Fibroblast of skin of scalp (primary cell): ENCODE data around the gene AAK1.
"Not testable (repeated sequence)": the region's sequence is repeated elsewhere in the genome, so short reads cannot be mapped to it uniquely, and the experiment has no call there.

Experiments used
- DNase-seq: peaks from one replicate; pipeline ENCODE4 v3.0.0-alpha.2; 2013

Gene AAK1

DNA sequence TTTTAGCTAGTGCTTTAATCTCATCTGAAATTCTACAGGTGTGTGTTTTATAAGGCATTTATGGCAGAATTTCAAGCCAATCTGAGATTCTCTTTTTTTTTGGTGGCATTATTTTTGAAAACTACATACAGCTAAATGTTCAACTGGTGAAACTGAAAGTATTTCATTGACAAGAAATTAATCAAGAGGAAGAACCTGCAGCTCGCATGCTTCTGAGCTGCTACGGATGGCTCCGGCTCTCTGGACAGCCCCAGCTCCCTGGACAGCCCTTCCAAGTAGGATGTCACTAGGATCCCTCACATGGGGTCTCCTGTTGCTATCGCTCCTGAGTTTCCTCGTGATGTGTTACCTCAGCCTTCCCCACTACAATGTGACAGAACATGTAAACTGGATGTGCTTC is 46.4 kb downstream of the AAK1 start:
- DNase-seq: no peak

DNA sequence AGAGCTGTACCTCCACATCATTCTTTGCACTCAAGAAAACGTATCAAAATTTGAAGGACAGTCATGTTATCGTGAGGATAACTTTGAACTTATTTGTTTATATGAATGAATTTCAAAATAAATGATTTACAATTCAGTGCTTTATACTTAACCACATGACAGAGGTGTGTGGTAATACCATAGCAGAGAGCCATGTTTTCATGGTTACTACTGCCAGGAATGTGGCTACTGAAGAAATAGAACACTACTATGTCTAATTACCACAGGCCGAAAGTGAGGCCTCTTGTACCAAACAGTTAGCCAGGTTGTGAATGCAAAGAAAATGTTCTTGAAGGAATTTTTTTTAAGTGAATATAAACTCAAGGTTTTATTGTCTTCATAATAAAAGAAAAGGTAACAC is 49.2 kb downstream of the AAK1 start:
- no peak for DNase-seq

DNA sequence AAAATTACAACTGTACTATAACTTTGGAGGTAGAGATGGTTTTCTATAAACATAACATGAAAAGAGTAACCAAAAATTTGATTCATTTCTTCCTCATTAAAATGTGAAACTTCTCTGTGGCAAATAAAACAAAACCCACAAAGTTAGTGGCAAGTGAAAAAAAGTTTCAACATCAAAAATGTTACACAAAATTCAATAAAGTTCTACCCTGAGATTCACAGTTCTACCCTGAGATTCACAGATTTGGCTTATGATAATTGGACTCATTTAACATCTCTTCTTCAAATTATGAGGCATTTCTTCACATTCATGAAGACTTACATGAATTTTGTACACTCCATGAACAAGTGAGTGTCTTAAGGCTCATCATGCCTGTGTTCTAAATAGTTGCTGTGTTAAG is 51.0 kb downstream of the AAK1 start:
- DNase-seq: no peak

DNA sequence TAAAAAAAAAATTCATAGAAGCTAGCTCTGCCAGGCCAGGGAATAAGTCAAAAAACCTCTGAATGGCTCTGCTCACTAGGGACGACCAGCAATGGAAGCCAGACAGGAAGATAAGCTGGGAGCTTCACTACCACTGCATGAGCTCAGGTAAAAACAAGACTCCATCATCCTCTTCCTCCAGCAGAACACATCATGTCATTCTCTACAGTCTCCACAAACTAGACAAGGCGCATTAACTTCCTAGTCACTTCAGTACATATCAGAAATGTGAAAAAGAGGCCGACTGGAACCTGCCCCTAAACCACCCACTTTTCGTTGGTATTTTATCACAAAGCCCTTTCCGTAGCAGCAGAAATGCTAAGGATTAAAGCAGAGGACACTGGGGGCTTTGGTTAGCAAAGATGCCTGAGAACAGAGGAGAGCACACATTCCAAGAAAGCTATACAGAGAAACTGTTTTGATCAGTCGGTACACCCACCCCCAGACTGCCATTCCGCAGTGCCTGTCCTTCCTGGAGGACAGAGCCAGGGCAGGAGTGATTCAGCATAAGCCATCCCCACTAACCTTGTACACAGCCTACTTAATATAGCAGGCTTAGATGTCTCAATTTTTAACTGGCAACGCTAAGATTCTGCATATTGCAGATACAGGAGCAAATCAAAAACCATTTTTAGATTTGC is 53.4 kb downstream of the AAK1 start:
- no peak for DNase-seq

DNA sequence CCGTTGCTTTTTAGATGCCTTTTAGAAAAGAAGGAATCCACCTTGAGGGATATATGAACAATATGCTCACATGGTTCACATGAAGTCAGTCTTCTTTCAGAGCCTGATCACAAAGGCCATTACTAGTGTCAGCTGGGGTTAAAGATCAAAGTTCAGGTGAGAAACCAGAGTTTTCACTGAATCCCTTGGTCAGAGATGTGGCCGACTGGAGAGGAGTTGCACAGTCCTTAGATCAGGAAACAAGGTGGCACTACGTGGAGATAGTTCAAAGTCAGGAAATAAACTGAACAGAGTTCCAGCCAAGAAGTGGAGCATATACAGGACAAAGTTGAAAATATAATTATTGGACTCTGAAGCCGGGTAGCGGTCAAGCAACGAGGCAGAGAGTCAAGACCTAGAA is 54.6 kb downstream of the AAK1 start:
- no peak for DNase-seq

DNA sequence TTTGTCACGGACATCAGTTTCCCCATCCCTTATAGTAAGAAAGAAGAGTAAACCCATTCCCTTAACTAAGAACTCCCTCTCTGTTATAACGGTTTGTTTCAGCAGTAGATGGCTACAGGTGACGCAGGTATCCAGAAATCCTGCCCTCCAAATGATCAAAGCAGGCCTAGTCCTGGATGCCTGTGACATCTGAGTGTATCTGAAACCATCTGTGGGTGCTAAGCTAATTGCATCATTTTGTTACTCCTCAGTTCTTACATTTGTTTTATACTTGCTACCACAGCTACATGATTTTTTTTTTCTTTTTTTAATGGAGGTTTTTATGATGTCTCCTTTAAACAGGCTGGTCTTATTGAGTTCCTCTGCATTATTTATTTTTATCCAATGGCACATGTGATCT is 55.1 kb downstream of the AAK1 start:
- no peak for DNase-seq

DNA sequence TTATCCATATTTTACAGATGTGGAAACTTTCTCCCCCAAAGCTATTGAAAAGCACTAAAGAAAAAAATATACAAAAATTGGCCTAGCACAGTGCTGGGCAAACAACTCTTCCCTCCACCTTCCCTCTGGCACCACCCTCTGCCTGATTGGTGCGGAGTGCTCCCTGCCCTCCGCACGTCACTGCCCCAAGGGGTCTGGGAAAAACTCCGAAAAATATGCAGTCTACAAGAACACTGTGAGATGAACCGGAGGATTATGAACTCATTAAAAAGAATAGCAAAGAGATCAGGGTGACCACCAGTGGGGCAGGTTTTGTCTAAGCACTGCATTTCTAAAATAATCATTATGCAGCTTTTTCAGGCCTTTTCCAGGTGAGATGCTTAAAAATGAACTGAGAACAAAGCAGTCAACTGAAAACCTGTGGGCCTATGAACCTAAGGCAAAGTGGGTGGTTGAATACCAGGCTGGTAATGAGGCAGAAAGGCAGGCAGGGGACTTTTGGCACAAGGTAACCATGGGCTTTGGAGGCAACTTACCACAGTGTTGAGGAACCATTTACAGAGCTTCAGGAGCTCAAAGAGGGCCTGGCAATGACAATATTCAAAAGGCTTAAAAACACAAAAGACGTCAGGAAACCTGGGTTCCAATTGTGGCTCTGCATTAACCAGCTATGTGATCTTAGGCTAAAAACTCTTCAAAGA is 57.5 kb downstream of the AAK1 start:
- no peak for DNase-seq

DNA sequence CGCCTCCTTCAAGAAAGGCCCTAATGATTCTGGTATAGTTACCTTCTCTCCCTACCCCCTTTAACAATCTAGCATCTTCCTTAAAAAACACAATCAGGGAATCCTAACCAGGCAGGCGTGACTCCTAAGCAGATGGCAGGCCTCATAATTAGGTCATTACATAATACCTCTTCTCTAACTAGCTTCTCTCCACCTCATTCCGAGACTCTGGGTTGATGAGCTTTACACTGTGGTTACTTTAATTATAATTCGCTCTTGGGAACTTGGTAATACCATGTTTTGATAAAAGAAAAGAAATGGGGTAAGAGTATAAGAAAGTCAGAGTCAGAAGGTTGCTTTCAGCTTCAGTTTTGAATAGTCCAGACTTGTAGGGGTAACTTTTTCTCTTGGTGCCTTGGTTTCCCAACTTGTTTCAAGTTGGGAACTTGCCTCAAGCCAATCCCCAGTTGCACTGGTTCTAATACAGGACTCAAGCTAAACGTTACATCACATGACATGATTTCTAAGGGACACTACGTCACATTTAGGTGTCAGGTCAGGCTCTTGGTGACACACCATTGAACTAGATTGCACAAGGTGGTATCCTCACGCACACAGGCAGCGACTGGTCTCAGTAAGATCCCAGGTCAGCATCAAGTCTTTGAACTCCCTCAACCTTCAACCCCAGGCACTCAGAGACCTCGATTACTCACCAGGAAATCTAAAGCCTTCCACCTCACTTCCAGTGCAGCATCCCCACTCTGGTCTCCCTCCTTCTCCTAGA is 59.2 kb downstream of the AAK1 start:
- no peak for DNase-seq

DNA sequence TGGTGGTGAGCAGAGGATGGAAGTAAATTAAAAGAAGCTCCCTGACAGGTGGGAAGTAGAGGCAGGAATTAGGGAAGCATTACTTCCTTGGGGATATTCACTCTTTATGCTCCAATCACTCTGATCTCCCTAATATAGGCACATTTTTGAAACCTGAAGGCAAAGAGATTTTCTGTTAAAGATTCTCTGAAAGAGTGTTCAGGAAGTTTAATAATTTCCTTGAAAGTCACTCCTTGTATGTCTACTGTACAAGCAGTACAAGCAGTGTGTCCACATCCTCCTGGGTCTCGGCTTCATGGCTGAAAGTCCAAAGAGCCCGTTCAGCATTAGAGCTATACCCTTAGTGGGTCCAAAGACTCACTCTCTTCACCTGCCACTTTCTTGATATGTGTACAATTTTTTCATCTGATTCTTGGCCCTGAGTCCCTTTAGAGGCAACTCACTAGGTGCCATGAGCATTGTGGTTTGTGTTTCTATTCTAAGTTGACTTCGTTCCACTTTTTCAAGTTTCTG is 60.2 kb downstream of the AAK1 start:
- DNase-seq: no peak

DNA sequence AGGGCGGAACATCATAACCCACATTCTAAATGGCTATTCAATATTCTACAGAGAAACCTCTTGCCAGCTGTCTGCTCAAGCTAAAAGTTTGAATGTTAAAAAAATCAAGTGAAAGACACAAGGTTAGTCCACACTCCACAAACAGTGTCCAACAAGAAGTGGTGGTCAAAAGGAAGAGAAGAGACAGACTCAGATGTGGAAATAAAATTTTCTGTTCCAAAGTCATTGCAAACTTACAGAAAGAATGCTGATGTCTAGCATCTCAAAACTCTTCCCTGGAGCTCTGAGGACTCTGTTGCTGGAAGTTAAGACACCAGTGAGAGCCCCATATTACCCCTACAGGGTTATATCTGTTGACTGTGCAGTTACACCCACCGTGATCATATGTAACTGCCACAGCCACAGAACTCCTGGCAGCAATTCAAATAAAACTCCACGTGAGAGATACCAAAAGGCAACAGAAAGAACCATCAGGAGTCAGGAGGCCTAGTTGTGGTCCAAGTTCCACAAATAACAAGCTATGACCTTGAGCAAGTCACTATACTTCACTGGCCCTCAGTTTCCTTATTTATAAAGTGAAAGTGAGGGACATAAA is 60.9 kb downstream of the AAK1 start:
- peak; percentile 46 for DNase-seq

DNA sequence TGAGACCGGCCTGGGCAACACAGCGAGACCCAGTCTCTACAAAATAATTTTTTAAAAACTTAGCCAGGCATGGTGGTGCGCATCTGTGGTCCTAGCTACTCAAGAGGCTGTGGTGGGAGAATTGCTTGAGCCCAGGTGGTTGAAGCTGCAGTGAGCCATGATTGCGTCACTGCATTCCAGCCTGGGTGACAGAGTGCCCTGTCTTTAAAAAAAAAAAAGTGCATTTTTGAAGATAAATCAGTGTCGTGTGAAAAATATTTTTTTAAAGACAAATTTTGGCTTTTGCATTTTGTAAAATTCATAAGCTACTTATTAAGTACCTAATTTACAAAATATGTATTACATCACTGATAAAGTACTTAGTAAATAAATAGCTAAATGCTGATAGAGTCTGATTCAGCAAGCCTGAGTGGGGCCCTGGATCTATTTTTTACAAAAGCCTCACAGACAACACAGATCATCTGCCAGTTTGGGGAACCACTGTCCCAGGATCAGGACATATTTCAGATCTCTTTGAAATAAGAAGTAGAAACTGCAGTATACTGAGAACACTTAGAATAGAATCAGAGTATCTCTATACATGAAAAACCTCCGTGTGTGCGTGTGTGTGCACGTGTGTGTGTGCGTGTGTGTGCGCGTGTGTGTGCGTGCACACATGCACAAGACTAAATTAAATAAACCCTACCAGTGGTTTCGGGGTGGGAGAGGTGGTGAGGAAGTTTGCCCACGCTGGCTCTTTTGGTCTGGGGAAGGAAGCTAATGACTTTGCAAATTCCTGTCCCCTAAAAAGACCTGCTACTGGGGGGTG is 61.6 kb downstream of the AAK1 start:
- peak; percentile 53 for DNase-seq

DNA sequence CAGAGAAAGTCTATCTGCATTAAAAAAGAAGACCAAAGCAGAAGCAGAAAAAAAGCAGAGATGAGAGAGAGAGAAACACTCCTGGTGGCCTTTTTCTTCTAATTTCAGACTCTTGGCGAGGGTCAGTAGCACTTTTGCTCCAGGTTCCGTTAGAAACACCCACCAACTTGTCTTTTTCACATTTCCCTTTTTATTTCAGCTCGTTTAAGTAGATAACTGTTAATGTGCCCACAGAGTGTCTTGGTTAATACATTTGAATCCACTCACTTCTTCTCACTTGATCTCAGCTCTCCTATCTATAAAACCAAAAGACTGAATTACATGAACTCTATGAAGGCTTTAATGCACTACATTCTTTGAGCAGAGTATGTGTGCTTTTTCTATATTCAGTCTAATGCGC is 63.1 kb downstream of the AAK1 start:
- no peak for DNase-seq

DNA sequence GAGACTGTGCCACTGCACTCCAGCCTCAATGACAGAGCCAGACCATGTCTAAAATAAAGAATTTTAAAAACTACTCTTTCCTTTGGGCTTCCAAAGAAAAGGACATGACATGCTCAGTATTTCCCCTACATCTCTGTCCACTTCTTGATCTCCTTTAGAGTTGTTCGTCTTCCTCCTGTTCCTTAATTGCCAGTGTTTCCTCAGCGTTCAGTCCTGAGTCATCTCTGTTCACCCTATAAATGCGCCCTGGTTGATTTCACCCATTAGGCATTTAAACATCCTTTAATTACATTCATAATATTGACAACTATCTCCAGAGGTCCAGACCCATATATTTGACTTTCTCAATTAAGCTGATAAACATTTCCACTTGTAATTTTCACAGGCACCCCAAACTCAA is 64.0 kb downstream of the AAK1 start:
- DNase-seq: no peak

DNA sequence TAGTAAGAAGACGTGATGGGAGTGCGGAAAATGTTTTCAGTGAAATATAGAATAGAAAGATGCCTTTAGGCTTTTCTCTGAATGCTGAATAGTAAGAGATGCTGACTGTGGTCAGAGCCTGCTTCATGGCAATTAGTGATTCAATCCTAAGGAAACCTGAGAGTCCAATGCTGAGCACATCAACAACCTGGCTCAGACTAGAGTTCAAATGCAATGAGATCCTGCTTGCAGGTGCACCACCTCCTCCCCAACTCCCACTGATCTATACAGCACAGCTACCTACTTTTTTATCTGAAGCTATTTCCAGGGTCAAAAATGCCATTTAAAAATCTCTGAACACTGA is 65.4 kb downstream of the AAK1 start:
- DNase-seq: no peak

DNA sequence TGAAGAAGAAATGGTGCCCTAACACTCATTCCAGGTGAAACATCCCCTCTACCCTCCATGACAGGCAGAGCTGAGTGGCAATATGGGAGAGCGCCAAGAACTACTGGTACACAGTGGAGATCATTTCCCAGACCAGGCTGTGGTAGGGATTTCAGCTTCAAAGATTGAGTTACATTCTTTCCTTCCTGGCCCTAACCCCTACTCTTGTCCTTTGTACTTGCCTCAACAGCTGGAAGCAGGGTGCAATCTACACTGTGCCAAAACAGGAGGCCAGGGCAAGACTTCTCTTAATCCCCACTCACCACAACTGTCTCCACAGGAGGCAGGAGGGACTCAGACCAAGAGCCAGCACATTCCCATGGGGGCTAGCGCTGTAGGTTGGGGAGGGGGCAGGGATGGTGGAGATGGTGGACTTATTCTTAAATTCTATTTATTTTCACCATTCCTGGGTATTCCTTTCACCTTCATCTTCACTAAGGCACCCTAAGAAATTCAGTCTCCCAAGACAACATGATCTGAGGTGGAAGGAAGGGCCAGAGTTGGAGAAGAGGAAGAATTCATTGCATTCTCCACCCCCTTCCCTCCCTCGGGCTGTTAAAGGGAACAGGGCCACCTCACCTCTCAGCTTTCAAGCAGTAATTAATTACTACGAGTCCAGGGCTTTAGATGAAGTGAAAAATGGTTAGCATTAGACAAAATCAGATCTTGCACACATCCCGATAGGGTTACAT is 65.9 kb downstream of the AAK1 start:
- DNase-seq: no peak

DNA sequence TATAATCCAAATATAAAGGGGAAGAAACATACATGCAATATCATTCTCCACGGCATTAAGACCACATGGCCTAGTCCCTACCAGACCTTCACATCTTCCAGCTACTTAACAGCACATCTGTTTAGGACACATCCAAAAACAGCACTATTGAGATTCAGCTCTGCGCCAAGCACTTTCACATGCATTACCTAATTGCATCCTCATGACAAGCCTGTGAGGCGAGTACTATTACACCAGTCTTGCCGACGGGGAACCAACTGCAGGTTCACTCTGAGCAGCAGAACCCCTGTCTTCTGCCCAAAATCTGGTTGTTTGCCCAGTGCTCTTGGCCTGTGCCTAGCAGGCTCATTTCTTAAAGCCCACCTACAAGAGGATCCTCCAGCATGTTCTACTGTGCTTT is 66.7 kb downstream of the AAK1 start:
- no peak for DNase-seq

DNA sequence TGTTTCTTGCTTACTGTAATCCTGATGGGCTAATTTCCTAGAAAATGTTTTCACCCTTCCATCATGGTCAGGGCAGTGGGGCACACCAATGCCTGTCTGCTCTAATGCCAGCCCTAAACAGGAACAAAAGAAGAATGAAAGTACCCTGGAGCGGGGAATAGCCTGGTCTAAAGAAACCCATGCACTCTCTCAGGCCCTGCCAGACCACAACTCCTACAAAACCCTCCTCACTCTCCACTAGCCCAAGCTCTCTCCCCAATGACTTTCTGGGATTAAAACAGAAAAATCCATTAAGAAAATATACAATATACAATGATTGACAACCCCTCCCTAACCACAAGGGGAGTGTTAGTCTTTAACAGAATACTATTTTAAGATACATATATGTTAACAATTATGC is 67.6 kb downstream of the AAK1 start:
- no peak for DNase-seq

DNA sequence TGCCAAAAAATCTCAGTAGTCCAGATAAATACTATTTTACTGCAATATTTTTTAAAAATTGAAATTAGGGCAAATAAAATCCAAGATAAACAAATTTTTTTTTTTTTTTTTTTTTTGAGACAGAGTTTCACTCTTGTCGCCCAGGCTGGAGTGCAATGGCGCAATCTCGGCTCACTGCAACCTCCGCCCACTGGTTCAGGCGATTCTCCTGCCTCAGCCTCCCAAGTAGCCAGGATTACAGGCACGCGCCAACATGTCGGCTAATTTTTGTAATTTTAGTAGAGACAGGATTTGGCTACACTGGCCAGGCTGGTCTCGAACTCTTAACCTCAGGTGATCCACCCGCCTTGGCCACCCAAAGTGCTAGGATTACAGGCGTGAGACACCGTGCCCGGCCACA is 68.2 kb downstream of the AAK1 start:
- not testable (repeated sequence) for DNase-seq

DNA sequence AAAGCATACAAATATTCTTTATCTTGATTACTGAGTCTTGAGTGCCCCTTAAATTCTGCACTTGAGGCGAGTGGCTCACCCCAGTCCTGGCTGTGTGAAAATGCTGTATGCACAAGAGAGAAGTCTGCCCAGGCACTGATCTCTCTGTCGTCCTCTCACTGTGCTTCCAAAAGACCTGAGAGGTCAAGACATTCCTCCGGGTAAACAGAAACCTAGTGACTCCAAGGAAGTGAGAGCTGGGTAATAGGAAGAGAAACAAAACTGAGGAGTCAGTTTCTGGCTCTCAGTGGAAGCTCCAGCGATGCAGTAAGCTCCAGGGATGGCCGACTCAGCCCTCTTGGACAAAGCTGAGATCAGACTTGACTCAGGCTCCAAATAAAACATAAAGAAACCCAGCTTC is 70.9 kb downstream of the AAK1 start:
- DNase-seq: no peak

DNA sequence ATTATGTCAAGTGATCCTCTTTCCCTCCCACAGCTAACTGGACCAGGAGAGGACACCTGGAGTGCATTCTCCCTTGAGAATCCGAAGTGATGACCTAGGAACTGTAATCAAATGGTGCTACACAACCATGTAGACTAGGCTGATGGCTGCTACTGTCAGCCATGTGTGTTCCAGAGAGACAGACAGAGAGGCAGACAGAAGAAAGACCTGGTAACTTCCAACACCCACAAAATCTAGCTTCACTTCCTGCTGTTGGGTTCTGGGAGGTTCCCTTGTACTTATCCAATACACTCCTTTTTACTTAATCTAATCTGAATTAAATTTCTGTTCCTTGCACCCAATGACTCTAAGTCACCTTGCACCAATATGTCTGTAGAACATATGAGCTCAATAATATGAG is 72.3 kb downstream of the AAK1 start:
- DNase-seq: no peak

DNA sequence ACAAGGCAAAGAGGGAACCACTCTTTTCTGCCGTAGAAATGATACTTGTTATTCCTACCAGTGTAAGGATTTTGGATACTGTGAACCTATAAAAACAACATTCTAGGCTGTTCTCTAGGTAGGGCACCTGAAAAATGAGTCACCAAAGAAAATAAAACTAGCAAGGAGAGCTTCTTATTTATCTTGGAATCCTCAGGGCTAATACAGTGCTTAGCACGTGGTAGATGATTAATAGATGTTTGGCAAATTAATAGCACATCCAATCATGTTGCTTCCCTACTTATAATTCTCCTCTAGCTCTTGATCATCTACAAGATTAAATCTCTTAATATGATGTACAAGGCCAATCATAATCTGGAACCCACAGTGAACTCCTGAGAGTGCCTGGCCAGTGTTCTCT is 73.1 kb downstream of the AAK1 start:
- DNase-seq: no peak

DNA sequence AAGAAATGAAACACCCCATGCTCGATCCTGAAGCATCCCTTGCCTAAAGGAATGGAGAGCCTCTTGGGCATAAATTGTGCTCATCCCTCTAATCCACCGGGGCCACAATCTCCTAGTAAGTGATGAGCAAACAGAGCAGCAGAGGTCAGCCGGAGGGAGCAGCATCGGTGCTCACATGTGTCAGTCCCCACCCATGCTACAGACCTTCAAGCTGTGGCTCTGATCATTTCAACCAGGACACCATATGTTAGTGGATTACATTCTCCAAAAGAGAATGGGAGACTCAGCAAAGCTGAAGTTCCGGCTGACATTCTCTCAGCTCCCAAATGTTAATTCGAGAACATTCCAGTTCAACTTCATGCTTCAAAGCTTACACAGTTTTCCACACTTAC is 75.6 kb downstream of the AAK1 start:
- DNase-seq: no peak
